Transverse colon (tissue), 4 donors: ENCODE measurements around the gene MRPL52.

Experiments
- POLR2AphosphoS5 ChIP-seq, 3 donors: sonication (generic); formaldehyde crosslinking; IDR thresholded peaks; one replicate each; pipeline ENCODE4 v1.6.1; 2016; ENCODE audit warnings: antibody characterized with exemption in 3 of 3
- TF ChIP-seq, protein P1 (sequence below), 5 experiments: fragments of 200-600 bp in 3 of 5; fragments of 450-650 bp in 2 of 5; sonication (generic) in 3 of 5; IDR thresholded peaks; 1 replicate in 2 of 5; 2 replicates in 3 of 5; pipeline ENCODE4 v1.5.1; 2016 to 2017; ENCODE audit warnings: antibody characterized with exemption in 5 of 5, inconsistent platforms in 3 of 5, mild to moderate bottlenecking in 2 of 5, moderate library complexity in 1 of 5

DNA sequence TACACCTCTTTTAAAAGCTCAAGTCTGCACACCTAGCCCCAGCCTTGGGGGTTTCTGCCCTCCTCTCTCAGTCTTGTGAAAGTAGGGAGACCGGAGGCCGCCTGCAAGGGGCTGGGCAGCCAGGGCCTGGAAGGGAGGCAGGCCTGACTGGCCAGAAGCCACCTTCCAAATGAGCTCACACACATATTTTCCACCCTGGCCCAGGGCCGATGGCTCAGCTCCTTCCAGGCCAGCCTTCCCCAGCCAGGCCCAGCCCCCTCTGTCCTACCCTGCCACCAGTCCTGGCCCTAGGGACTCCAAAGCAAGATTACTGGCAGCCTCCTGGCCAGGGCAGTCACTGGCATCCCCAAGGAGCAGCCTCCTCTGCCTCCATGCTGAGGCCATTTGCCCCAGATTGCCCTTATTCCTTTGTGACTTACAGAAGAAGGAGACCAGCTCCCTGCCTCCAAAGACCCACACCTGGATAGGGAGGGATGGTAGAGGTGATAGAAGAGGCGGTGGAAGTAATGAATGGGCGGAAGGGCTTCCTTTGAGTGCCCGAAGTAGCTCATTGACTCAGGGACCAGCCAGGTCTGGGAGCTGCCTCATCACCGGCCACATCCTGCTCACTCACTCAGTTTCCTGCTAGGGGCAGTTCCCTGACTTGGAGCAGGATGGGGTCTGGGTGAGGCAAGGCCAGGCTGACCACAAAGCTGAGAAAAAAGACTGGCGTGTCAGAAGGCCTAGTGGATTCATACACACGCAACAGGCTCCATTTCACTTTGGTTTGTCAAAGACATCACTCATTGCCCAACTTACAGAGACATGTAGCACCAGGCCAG, 21.5 kb downstream of the MRPL52 start:
- TF ChIP-seq, protein P1, sequence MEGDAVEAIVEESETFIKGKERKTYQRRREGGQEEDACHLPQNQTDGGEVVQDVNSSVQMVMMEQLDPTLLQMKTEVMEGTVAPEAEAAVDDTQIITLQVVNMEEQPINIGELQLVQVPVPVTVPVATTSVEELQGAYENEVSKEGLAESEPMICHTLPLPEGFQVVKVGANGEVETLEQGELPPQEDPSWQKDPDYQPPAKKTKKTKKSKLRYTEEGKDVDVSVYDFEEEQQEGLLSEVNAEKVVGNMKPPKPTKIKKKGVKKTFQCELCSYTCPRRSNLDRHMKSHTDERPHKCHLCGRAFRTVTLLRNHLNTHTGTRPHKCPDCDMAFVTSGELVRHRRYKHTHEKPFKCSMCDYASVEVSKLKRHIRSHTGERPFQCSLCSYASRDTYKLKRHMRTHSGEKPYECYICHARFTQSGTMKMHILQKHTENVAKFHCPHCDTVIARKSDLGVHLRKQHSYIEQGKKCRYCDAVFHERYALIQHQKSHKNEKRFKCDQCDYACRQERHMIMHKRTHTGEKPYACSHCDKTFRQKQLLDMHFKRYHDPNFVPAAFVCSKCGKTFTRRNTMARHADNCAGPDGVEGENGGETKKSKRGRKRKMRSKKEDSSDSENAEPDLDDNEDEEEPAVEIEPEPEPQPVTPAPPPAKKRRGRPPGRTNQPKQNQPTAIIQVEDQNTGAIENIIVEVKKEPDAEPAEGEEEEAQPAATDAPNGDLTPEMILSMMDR (IDR thresholded peaks at IDR 0.05), result no peak
- peak; percentile 59 to 62 (median 60) for TF ChIP-seq POLR2AphosphoS5 (IDR thresholded peaks at IDR 0.05)
